A673 (cell line): Measurements from ENCODE around the gene ST6GALNAC6.

ENCODE experiments used
- CTCF ChIP-seq: fragments of 300-800, 200-600 bp; sonication (generic); conservative IDR thresholded peaks from 2 replicates; pipeline ENCODE4 v1.5.1; 2017; ENCODE audit warnings: low read depth, mild to moderate bottlenecking, antibody characterized with exemption, low read length, moderate library complexity, mixed read lengths
- EZH2 ChIP-seq: fragments of 200-600 bp; sonication (generic); IDR thresholded peaks from 2 replicates; pipeline ENCODE4 v1.6.1; 2017; ENCODE audit warnings: borderline replicate concordance, low read depth, mild to moderate bottlenecking, mixed read lengths, antibody characterized with exemption, low read length; ENCODE audit not compliant: poor library complexity, severe bottlenecking

- peak; percentile 97 for TF ChIP-seq CTCF
- TF ChIP-seq EZH2, result no peak
Measured at GRCh38 chr9:127942216-127943010, 43.0 kb upstream of the ST6GALNAC6 start.
